Stimulated activated CD4-positive, alpha-beta T cell treated with anti-CD3 and anti-CD28 coated beads, Interleukin-2, amount 100 ng/mL, for 24 hours (primary cell): ENCODE measurements around the gene SMYD2.

Experiments
- DNase-seq, 2 donors: peaks; one replicate each; pipeline ENCODE4 v3.0.0-alpha.2; 2020

The SMYD2 gene

GRCh38 chr1:214363386-214363785 lies 82.4 kb downstream of the SMYD2 start:
- DNase-seq: no peak

GRCh38 chr1:214364386-214364785 lies 83.4 kb downstream of the SMYD2 start:
- DNase-seq: no peak

GRCh38 chr1:214364786-214365295 lies 83.9 kb downstream of the SMYD2 start:
- no peak for DNase-seq

GRCh38 chr1:214367841-214368240 lies 86.9 kb downstream of the SMYD2 start:
- no peak for DNase-seq

GRCh38 chr1:214369364-214369763 lies 88.4 kb downstream of the SMYD2 start:
- no peak for DNase-seq

- DNase-seq: no peak
Measured at GRCh38 chr1:214370615-214371014, 89.7 kb downstream of the SMYD2 start.

- DNase-seq: no peak
Measured at GRCh38 chr1:214372092-214372491, 91.1 kb downstream of the SMYD2 start.

- DNase-seq: no peak
Measured at GRCh38 chr1:214377485-214377884, 96.5 kb downstream of the SMYD2 start.

- DNase-seq: no peak
Measured at GRCh38 chr1:214377886-214378285, 96.9 kb downstream of the SMYD2 start.

- no peak for DNase-seq
Measured at GRCh38 chr1:214378492-214378891, 97.5 kb downstream of the SMYD2 start.

- no peak for DNase-seq
Measured at GRCh38 chr1:214379236-214379970, 98.4 kb downstream of the SMYD2 start.

GRCh38 chr1:214380396-214380795 lies 99.4 kb downstream of the SMYD2 start:
- DNase-seq: no peak

- DNase-seq: no peak
Measured at GRCh38 chr1:214380986-214381695, 100.2 kb downstream of the SMYD2 start.

- DNase-seq: no peak
Measured at GRCh38 chr1:214383381-214384372, 102.7 kb downstream of the SMYD2 start.

- DNase-seq: no peak
Measured at GRCh38 chr1:214384373-214385079, 103.6 kb downstream of the SMYD2 start.

GRCh38 chr1:214385428-214385827 lies 104.5 kb downstream of the SMYD2 start:
- no peak for DNase-seq

- no peak for DNase-seq
Measured at GRCh38 chr1:214386333-214386732, 105.4 kb downstream of the SMYD2 start.
